Hepatocyte (in vitro differentiated cells): ENCODE data around the gene COL6A5.

Experiments used
- CTCF ChIP-seq: fragments of 200-600 bp; sonication (generic); IDR thresholded peaks from 2 replicates; pipeline ENCODE4 v1.5.1; 2016; ENCODE audit warnings: antibody characterized with exemption, mild to moderate bottlenecking; ENCODE audit not compliant: poor library complexity
- EZH2 ChIP-seq: fragments of 200-600 bp; sonication (generic); IDR thresholded peaks from 2 replicates; pipeline ENCODE4 v1.6.1; 2016; ENCODE audit warnings: antibody characterized with exemption, mild to moderate bottlenecking, borderline replicate concordance
- EZH2phosphoT487 ChIP-seq: fragments of 200-600 bp; sonication (generic); IDR thresholded peaks from one replicate; pipeline ENCODE4 v1.6.1; 2018; ENCODE audit warnings: antibody characterized with exemption, mild to moderate bottlenecking, low read depth, moderate library complexity; ENCODE audit not compliant: unreplicated experiment, severe bottlenecking

GRCh38 chr3:130300888-130301287 is 44.6 kb upstream of the COL6A5 start:
- TF ChIP-seq CTCF, result no peak
- no peak for TF ChIP-seq EZH2phosphoT487
- no peak for TF ChIP-seq EZH2
